Measurements from ENCODE around the gene SLC43A3. TPM values are rescaled to one million over a fixed set of nuclear protein-coding genes. Genes with fewer than 3 reads are reported as not detected.

SLC43A3 gene
- total RNA-seq, 1 experiment from 2014 or later = 21.4 TPM

GRCh38 chr11:57375490-57375889 lies 51.4 kb downstream of the SLC43A3 start:
- Histone ChIP-seq H2BK120ac (ENCODE audit: low read depth, low read length, poor library complexity, severe bottlenecking) (no peak overlapping the region), H3K23ac (ENCODE audit: insufficient read length, low read depth, low read length) (no peak overlapping the region), H2BK15ac (ENCODE audit: low read depth, low read length) (no peak overlapping the region), H4K8ac (replicated peaks; ENCODE audit: insufficient read length, low read depth, low read length) (no peak overlapping the region), H3K23me2 (ENCODE audit: insufficient read length, low read depth, low read length, poor library complexity, severe bottlenecking) (no peaks in the 10 kb centered on the region), H2BK20ac (ENCODE audit: low read depth, low read length, poor library complexity, severe bottlenecking) (no peak overlapping the region), H3K18ac (ENCODE audit: insufficient read length, low read depth, low read length) (no peak overlapping the region), H4K5ac (ENCODE audit: insufficient read length, low read depth, low read length) (no peak overlapping the region), H3K79me2 (ENCODE audit: insufficient read depth, low read length) (no peaks in the 10 kb centered on the region), H2AK5ac (ENCODE audit: insufficient read length, low read length) (no peak overlapping the region), H3K56ac (ENCODE audit: insufficient read length, low read depth, low read length) (no peak overlapping the region), H4K91ac (ENCODE audit: insufficient read length, low read depth, low read length) (no peak overlapping the region), H3K79me1 (ENCODE audit: insufficient read depth, low read depth, low read length, poor library complexity, severe bottlenecking) (no peaks in the 10 kb centered on the region), H4K20me1 (ENCODE audit: control insufficient read depth, insufficient read depth, insufficient read length) (no peaks in the 10 kb centered on the region), H2BK5ac (ENCODE audit: insufficient read length, low read length) (no peak overlapping the region), H3K4me1 (ENCODE audit: insufficient read depth, low read length) (no peaks in the 10 kb centered on the region; the same call in 1 of the 2 replicates), H2BK12ac (ENCODE audit: insufficient read length, low read depth, low read length) (no peak overlapping the region), H3K4ac (ENCODE audit: low read depth, low read length) (no peak overlapping the region), H3K4me2 (ENCODE audit: insufficient read depth, insufficient read length, low read length) (no peak overlapping the region), H3K27ac (ENCODE audit: insufficient read length, low read depth, low read length) (no peak overlapping the region), H2AFZ (ENCODE audit: low read length) (no peak overlapping the region), H3T11ph (ENCODE audit: low read length) (no peak overlapping the region), H3K9ac (ENCODE audit: extremely low read depth, insufficient read length, low read length) (no peak overlapping the region), H3K9me3 (ENCODE audit: control insufficient read depth, low read depth, low read length) (no peaks in the 10 kb centered on the region), H3K27me3 (ENCODE audit: insufficient read depth, low read length) (no peaks in the 10 kb centered on the region; the same call in 1 of the 2 replicates), H3K14ac (ENCODE audit: insufficient read depth, low read length) (no peak overlapping the region)
- Mint-ChIP-seq H3K27me3 (ENCODE audit: low read depth) (peaks cover 47% of the 10 kb centered on the region), H3K4me3 (no peak overlapping the region), H3K4me1 (peaks cover 3 to 15% of the 10 kb centered on the region in 2 experiments), H3K9me3 (no peaks in the 10 kb centered on the region), H3K27ac (no peak overlapping the region), H3K36me3 (ENCODE audit: insufficient read depth in 1 of 3, low read depth in 3 of 3) (no peaks in the 10 kb centered on the region)
- no peak for TF ChIP-seq CTCF (conservative IDR thresholded peaks at IDR 0.05)
- no peak for DNase-seq
- WGBS (ENCODE audit: extremely low coverage, insufficient read length, low lambda C conversion rate) = no CpG with 5 or more reads among the region's 2 CpGs

Measured in H9 (cell line).